Left lung (tissue), 10 donors: ENCODE measurements around the gene KRTAP10-9. TPM values are rescaled to one million over a fixed set of nuclear protein-coding genes. Genes with fewer than 3 reads are reported as not detected.
"Not testable (repeated sequence)": the region's sequence is repeated elsewhere in the genome, so short reads cannot be mapped to it uniquely, and the experiment has no call there.

ENCODE experiments used
- ATAC-seq: fragments of 200-7000 bp; cut with Tn5 transposase; one replicate; pipeline ENCODE4 v1.9.1; 2020; ENCODE audit warnings: moderate library complexity
- DNase-seq, 4 donors: peaks; one replicate each; pipeline ENCODE4 v3.0.0-alpha.2; 2013 to 2020
- H3K27ac ChIP-seq, 2 donors: fragments of 200-600 bp; sonication (generic) in 1 of 2; one replicate each; pipeline versions ENCODE4 v1.5.0 to v1.8.0; 2020 to 2021
- H3K27me3 ChIP-seq, 2 donors: fragments of 200-600 bp; sonication (generic) in 1 of 2; one replicate each; pipeline versions ENCODE4 v1.5.0 to v1.8.0; 2020 to 2021
- H3K36me3 ChIP-seq, 2 donors: fragments of 200-600 bp; sonication (generic) in 1 of 2; one replicate each; pipeline versions ENCODE4 v1.5.0 to v1.8.0; 2020 to 2021
- H3K4me1 ChIP-seq, 2 donors: fragments of 200-600 bp; one replicate each; pipeline ENCODE4 v1.8.0; 2021
- H3K4me3 ChIP-seq, 2 donors: fragments of 200-600 bp; sonication (generic) in 1 of 2; one replicate each; pipeline versions ENCODE4 v1.5.0 to v1.8.0; 2020 to 2021; ENCODE audit warnings: mild to moderate bottlenecking in 1 of 2
- H3K9me3 ChIP-seq, 2 donors: fragments of 200-600 bp; sonication (generic) in 1 of 2; one replicate each; pipeline versions ENCODE4 v1.5.0 to v1.8.0; 2020 to 2021
- intact Hi-C, 2 donors: fragments of 100-400 bp; cut with DNase I; formaldehyde crosslinking; loops; one replicate each; pipeline versions ENCODE4 v1.11.2 to v1.14.2; 2022
- polyA plus RNA-seq, 6 donors: library from polyadenylated mRNA; unstranded; fragments of 120-200 nt; gene quantifications; one replicate each; pipeline ENCODE4 v1.2.1, GENCODE V29; 2013; ENCODE audit not compliant: insufficient read length in 6 of 6
- total RNA-seq, 2 donors: library from RNA; stranded (reverse); fragmentation: NEBNext Ultra II Directional; extraction: Animal tissue kit (Norgen Biotek cat#: 25700); gene quantifications; one replicate each; pipeline ENCODE4 v1.2.1, GENCODE V29; 2021
- TF ChIP-seq, protein P1 (sequence below), 2 donors: fragments of 200-600 bp; sonication (generic) in 1 of 2; IDR thresholded peaks; one replicate each; pipeline versions ENCODE4 v1.5.0 to v1.8.0; 2021; ENCODE audit warnings: antibody characterized with exemption in 2 of 2
- donor health status: DM: no; HTN: yes; CAD: no.
- donor health status: DM: no; HTN: no; CAD: no.

KRTAP10-9 gene
- total and polyA plus RNA-seq, 8 donors: not detected

DNA sequence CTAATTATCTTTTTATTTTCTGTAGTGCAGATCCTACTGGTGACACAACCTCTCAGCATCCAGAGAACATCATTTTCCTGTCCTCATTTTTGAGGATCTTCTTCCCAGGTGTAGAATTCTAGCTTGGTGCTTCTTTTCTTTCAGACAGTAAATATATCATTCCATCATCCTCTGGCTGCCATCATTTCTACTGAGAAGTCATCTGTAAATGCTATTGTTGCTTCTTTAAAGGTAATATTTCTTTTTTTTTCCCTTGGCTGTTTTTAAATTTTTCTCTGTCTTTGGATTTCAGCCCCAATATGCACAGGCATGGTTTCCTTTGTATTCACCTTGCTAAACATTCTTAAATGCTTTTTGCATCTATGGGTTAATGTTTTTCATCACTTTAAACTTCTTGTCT, 3.3 kb upstream of the KRTAP10-9 start:
- intact Hi-C loops: no loop called here
- no peak for ATAC-seq

DNA sequence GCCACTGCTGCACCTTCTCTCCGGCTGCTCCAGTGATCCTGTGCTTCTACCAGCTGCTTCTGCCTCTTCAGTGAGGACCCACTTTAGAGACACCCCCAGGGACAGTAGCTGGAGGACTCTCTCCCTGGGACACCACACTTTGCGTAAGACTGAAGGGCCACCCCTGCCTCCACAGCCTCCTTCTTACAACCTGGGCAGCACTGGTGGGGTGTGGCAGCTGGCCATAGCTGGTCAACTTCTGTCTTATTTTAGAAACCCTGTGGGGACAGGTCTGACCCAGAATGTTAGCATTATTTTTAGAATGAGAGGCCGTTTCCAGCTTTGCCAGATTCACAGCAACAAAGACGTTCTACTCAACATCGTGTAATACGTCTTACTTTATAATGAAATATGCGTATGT, 1.1 kb upstream of the KRTAP10-9 start:
- intact Hi-C loops: no loop called here
- Histone ChIP-seq H3K4me3 (no peak overlapping the region), H3K36me3 (no peaks in the 10 kb centered on the region), H3K27ac (no peak overlapping the region), H3K9me3 (peaks cover 3 to 32% of the 10 kb centered on the region in 2 donors), H3K4me1 (no peaks in the 10 kb centered on the region), H3K27me3 (peaks cover 0 to 26% of the 10 kb centered on the region in 2 donors)
- ATAC-seq (no peak), DNase-seq (no peak)
- TF ChIP-seq, protein P1, sequence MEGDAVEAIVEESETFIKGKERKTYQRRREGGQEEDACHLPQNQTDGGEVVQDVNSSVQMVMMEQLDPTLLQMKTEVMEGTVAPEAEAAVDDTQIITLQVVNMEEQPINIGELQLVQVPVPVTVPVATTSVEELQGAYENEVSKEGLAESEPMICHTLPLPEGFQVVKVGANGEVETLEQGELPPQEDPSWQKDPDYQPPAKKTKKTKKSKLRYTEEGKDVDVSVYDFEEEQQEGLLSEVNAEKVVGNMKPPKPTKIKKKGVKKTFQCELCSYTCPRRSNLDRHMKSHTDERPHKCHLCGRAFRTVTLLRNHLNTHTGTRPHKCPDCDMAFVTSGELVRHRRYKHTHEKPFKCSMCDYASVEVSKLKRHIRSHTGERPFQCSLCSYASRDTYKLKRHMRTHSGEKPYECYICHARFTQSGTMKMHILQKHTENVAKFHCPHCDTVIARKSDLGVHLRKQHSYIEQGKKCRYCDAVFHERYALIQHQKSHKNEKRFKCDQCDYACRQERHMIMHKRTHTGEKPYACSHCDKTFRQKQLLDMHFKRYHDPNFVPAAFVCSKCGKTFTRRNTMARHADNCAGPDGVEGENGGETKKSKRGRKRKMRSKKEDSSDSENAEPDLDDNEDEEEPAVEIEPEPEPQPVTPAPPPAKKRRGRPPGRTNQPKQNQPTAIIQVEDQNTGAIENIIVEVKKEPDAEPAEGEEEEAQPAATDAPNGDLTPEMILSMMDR (IDR thresholded peaks at IDR 0.05): no peak

More for the DNA sequence above, 3.3 kb upstream of the KRTAP10-9 start:
- H3K4me1 ChIP-seq: no peaks in the 10 kb centered on the region
- no peak for DNase-seq
- peaks cover 0 to 23% of the 10 kb centered on the region in 2 donors for H3K27me3 ChIP-seq
- TF ChIP-seq, protein P1 (IDR thresholded peaks at IDR 0.05): no peak
- H3K36me3 ChIP-seq: no peaks in the 10 kb centered on the region
- H3K4me3 ChIP-seq: no peak overlapping the region
- peaks cover 3 to 40% of the 10 kb centered on the region in 2 donors for H3K9me3 ChIP-seq
- H3K27ac ChIP-seq: no peak overlapping the region

DNA sequence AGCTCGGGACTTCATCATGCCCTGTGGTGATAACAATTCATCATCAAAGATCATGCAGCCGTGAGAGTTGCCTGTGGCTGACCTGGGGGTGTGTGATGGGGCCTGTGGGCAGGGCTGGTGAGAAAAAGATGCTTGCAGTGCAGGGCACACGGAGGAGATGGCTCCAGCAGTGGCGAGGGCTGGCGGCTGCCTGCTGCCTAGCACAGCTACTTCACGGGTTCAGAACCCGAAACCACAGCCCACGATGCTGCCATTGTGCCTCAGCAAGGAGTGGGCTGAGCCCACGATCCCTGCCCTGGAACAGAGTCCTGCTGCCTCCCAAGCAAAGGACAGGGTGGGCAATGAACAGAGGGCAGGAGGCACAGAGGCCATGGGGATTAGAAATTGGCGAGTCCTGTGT, 631 bp upstream of the KRTAP10-9 start:
- intact Hi-C loops: no loop called here
- H3K4me1 ChIP-seq: no peaks in the 10 kb centered on the region
- peaks cover 0 to 26% of the 10 kb centered on the region in 2 donors for H3K27me3 ChIP-seq
- H3K36me3 ChIP-seq: no peaks in the 10 kb centered on the region
- TF ChIP-seq, protein P1 (IDR thresholded peaks at IDR 0.05): no peak
- H3K4me3 ChIP-seq: no peak overlapping the region
- peaks cover 3 to 33% of the 10 kb centered on the region in 2 donors for H3K9me3 ChIP-seq
- ATAC-seq (no peak), DNase-seq (peak in 1 of 4 donors; percentile 64)
- no peak overlapping the region for H3K27ac ChIP-seq

DNA sequence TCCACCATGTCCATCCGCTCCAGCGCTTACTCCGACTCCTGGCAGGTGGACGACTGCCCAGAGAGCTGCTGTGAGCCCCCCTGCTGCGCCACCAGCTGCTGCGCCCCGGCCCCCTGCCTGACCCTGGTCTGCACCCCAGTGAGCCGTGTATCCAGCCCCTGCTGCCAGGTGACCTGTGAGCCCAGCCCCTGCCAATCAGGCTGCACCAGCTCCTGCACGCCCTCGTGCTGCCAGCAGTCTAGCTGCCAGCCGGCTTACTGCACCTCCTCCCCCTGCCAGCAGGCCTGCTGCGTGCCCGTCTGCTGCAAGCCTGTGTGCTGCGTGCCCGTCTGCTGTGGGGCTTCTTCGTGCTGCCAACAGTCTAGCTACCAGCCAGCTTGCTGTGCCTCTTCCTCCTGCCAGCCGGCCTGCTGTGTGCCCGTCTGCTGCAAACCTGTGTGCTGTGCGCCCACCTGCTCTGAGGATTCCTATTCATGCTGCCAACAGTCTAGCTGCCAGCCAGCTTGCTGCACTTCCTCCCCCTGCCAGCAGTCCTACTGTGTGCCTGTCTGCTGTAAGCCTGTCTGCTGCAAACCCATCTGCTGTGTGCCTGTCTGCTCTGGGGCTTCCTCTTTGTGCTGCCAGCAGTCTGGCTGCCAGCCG, 409 bp downstream of the KRTAP10-9 start:
- H3K27ac ChIP-seq, ATAC-seq, H3K4me3 ChIP-seq, H3K36me3 ChIP-seq, H3K4me1 ChIP-seq, intact Hi-C loops: not testable (repeated sequence)
- peaks cover 0 to 26% of the 10 kb centered on the region in 2 donors for H3K27me3 ChIP-seq
- H3K9me3 ChIP-seq: peaks cover 3 to 43% of the 10 kb centered on the region in 2 donors
- DNase-seq: peak in 1 of 4 donors; percentile 39

DNA sequence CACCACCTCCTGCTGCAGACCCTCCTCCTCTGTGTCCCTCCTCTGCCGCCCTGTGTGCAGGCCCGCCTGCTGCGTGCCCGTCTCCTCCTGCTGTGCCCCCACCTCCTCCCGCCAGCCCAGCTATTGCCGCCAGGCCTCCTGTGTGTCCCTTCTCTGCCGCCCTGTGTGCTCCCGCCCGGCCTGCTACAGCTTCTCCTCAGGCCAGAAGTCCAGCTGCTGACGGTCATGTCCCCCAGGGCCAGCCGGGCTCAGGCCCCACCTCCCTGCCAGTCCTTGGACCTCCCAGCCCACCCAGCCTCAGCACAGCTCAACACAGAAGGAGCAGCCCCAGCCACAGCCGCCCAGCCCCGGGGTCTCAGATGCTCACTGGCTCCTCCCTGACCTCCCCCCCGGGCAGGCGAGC, 939 bp downstream of the KRTAP10-9 start:
- Histone ChIP-seq H3K9me3 (peaks cover 3 to 47% of the 10 kb centered on the region in 2 donors), H3K27me3 (peaks cover 0 to 26% of the 10 kb centered on the region in 2 donors)
- intact Hi-C loops, H3K4me1 ChIP-seq, H3K27ac ChIP-seq, ATAC-seq, H3K36me3 ChIP-seq, H3K4me3 ChIP-seq: not testable (repeated sequence)
- peak in 1 of 4 donors; percentile 34 for DNase-seq

DNA sequence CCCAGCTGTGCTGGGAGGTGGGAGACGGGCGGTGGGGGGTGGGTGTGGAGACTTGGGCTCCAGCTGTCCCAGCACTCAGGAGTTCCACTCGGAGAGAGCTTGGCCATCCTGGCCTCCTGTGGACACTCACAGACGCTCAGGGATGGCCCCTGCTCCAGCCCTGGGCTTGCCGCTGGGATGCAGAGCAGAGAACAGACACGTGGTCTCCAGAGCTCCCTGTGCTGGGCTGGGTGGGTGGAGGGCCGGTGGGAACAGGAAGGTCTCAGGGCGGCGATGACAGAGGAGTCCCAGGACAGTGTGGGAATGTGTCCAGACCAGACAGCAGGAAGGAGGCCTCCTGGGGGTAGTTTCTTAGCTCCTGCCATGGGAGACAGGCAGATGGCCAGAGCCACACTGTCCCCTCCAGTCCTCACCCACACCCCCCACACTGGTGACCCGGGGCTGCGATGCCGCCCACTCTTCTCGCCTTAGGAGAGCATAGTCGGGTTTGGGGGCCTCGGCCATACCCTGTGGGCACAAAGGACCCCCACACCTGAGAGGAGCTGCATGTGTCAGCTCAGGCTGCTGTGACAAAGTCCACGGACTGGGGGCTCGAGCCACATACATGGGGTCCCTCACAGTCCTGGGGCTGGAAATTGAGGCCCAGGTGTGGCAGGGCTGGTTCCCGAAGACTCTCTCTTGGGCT, 2.0 kb downstream of the KRTAP10-9 start:
- H3K4me1 ChIP-seq: no peaks in the 10 kb centered on the region
- TF ChIP-seq, protein P1 (IDR thresholded peaks at IDR 0.05): no peak
- peaks cover 0 to 26% of the 10 kb centered on the region in 2 donors for H3K27me3 ChIP-seq
- no peak overlapping the region for H3K4me3 ChIP-seq
- no peak overlapping the region for H3K27ac ChIP-seq
- DNase-seq (peak in 1 of 4 donors; percentile 39), ATAC-seq (no peak)
- peaks cover 3 to 37% of the 10 kb centered on the region in 2 donors for H3K9me3 ChIP-seq
- no peaks in the 10 kb centered on the region for H3K36me3 ChIP-seq
- intact Hi-C loops: no loop called here
